CD4-positive, alpha-beta T cell (primary cell): Measurements from ENCODE around the gene PUM2. TPM values are rescaled to one million over a fixed set of nuclear protein-coding genes. Genes with fewer than 3 reads are reported as not detected.

Source experiments
- ATAC-seq: fragments of 200-7000 bp; cut with Tn5 transposase; one replicate; pipeline ENCODE4 v1.10.0; 2022; ENCODE audit warnings: mild to moderate bottlenecking; ENCODE audit not compliant: poor library complexity
- CTCF ChIA-PET: fragments of 350-600 bp; sonication (Branson Sonifier 250); formaldehyde crosslinking; loops from one replicate; lab custom pipeline; 2021; ENCODE audit warnings: antibody characterized with exemption, inconsistent platforms; lab: Charles Lee
- POLR2A ChIA-PET: fragments of 350-600 bp; sonication (Branson Sonifier 250); formaldehyde crosslinking; loops from one replicate; lab custom pipeline; 2021; ENCODE audit warnings: antibody characterized with exemption, inconsistent platforms; lab: Charles Lee
- DNase-seq, 14 experiments: peaks; one replicate each; pipeline ENCODE4 v3.0.0-alpha.2; 2013 to 2020; ENCODE audit warnings: mixed read lengths in 2 of 14
- H3K27ac ChIP-seq, 2 donors: one replicate each; pipeline versions ENCODE4 v1.5.1 to v1.7.0; 2013; ENCODE audit warnings: low read length in 2 of 2, low read depth in 1 of 2, mild to moderate bottlenecking in 1 of 2
- H3K27me3 ChIP-seq, 2 experiments: 1 replicate in 1 of 2; 2 replicates in 1 of 2; pipeline versions ENCODE4 v1.6.1 to v1.7.0; 2013; ENCODE audit warnings: low read length in 2 of 2, control low read depth in 1 of 2, mild to moderate bottlenecking in 1 of 2, moderate library complexity in 1 of 2; ENCODE audit not compliant: insufficient read depth in 2 of 2, control insufficient read depth in 1 of 2
- H3K36me3 ChIP-seq: one replicate; pipeline ENCODE4 v1.6.1; 2013; ENCODE audit warnings: low read length, control low read depth; ENCODE audit not compliant: insufficient read depth
- H3K4me1 ChIP-seq: one replicate; pipeline ENCODE4 v1.6.1; 2013; ENCODE audit warnings: low read length, control low read depth; ENCODE audit not compliant: insufficient read depth
- H3K4me3 ChIP-seq: one replicate; pipeline ENCODE4 v1.5.1; 2013; ENCODE audit warnings: mild to moderate bottlenecking, low read length, moderate library complexity
- H3K9me3 ChIP-seq, 2 experiments: 1 replicate in 1 of 2; 2 replicates in 1 of 2; pipeline versions ENCODE4 v1.6.1 to v1.7.0; 2013; ENCODE audit warnings: low read length in 2 of 2, mild to moderate bottlenecking in 2 of 2, control low read depth in 1 of 2, moderate library complexity in 1 of 2; ENCODE audit not compliant: control insufficient read depth in 1 of 2, insufficient read depth in 1 of 2
- H3K27ac Mint-ChIP-seq: one replicate; pipeline ENCODE4 v1.8.0; 2020; ENCODE audit warnings: mixed read lengths
- H3K27me3 Mint-ChIP-seq: one replicate; pipeline ENCODE4 v1.8.0; 2021; ENCODE audit warnings: mixed read lengths
- H3K36me3 Mint-ChIP-seq: one replicate; pipeline ENCODE4 v1.8.0; 2021; ENCODE audit warnings: low read depth, mixed read lengths
- H3K4me1 Mint-ChIP-seq: one replicate; pipeline ENCODE4 v1.8.0; 2021; ENCODE audit warnings: low read depth, mixed read lengths
- H3K4me3 Mint-ChIP-seq: one replicate; pipeline ENCODE4 v1.8.0; 2020; ENCODE audit warnings: mild to moderate bottlenecking, mixed read lengths
- H3K9me3 Mint-ChIP-seq: one replicate; pipeline ENCODE4 v1.8.0; 2020; ENCODE audit warnings: mixed read lengths
- intact Hi-C, 2 experiments: fragments of 100-400 bp; cut with DNase I in 1 of 2; cut with micrococcal nuclease in 1 of 2; formaldehyde crosslinking; loops; one replicate each; pipeline versions ENCODE4 v1.15.1 to v1.9.0; 2023 to 2025; cut with DNase I, micrococcal nuclease
- total RNA-seq, 174 experiments: library from RNA in 2 of 174; stranded (reverse) in 2 of 174; gene quantifications; one replicate each; pipeline ENCODE4 v1.2.3 and lab custom pipeline; 2021 to 2026
- TF ChIP-seq, protein P1 (sequence below): fragments of 200-600 bp; IDR thresholded peaks from one replicate; pipeline ENCODE4 v1.8.0; 2022; ENCODE audit warnings: antibody characterized with exemption, mild to moderate bottlenecking

Gene PUM2
- total RNA-seq, 2 experiments from 2014 or later, result 94.9 to 95.4 TPM

GRCh38 chr2:20231159-20231558, 119.5 kb downstream of the PUM2 start:
- ATAC-seq, result no peak
- H3K27me3 ChIP-seq, result peaks cover 12 to 16% of the 10 kb centered on the region in 2 experiments
- H3K9me3 ChIP-seq, result peaks cover 0 to 2% of the 10 kb centered on the region in 2 experiments
- H3K27ac ChIP-seq, result no peak overlapping the region
- H3K4me1 Mint-ChIP-seq, result no peaks in the 10 kb centered on the region
- ChIA-PET POLR2A (no interaction called here), CTCF (no interaction called here)
- intact Hi-C loops, result no loop called here
- H3K4me3 Mint-ChIP-seq, result no peak overlapping the region
- TF ChIP-seq, protein P1, sequence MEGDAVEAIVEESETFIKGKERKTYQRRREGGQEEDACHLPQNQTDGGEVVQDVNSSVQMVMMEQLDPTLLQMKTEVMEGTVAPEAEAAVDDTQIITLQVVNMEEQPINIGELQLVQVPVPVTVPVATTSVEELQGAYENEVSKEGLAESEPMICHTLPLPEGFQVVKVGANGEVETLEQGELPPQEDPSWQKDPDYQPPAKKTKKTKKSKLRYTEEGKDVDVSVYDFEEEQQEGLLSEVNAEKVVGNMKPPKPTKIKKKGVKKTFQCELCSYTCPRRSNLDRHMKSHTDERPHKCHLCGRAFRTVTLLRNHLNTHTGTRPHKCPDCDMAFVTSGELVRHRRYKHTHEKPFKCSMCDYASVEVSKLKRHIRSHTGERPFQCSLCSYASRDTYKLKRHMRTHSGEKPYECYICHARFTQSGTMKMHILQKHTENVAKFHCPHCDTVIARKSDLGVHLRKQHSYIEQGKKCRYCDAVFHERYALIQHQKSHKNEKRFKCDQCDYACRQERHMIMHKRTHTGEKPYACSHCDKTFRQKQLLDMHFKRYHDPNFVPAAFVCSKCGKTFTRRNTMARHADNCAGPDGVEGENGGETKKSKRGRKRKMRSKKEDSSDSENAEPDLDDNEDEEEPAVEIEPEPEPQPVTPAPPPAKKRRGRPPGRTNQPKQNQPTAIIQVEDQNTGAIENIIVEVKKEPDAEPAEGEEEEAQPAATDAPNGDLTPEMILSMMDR, result no peak
- H3K4me3 ChIP-seq, result no peak overlapping the region
- H3K9me3 Mint-ChIP-seq, result no peaks in the 10 kb centered on the region
- H3K4me1 ChIP-seq, result no peaks in the 10 kb centered on the region
- DNase-seq, result no peak
- no peaks in the 10 kb centered on the region for H3K36me3 ChIP-seq
- peaks cover 44% of the 10 kb centered on the region for H3K27me3 Mint-ChIP-seq
- no peak overlapping the region for H3K27ac Mint-ChIP-seq
- H3K36me3 Mint-ChIP-seq, result no peaks in the 10 kb centered on the region

DNA sequence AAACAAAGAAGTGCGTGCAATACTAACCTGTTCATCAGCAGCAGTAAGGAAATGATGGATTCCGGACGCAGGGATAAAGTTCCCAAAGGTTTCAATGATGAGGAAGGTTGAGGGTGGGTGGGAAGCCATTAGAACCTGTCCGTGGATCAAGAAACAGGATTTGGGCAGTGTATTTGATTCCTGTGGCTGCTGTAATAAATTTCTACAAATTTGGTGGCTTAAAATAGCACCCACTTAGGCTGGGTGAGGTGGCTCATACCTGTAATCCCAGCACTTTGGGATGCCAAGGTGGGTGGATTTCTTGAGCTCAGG, 120.6 kb downstream of the PUM2 start:
- TF ChIP-seq, protein P1, result no peak
- Histone ChIP-seq H3K36me3 (no peaks in the 10 kb centered on the region), H3K4me1 (peaks cover 6% of the 10 kb centered on the region), H3K27ac (no peak overlapping the region), H3K27me3 (peaks cover 16 to 25% of the 10 kb centered on the region in 2 experiments), H3K4me3 (no peak overlapping the region), H3K9me3 (peaks cover 0 to 7% of the 10 kb centered on the region in 2 experiments)
- Mint-ChIP-seq H3K27ac (no peak overlapping the region), H3K4me3 (no peak overlapping the region), H3K36me3 (no peaks in the 10 kb centered on the region), H3K4me1 (no peaks in the 10 kb centered on the region), H3K27me3 (peaks cover 45% of the 10 kb centered on the region), H3K9me3 (no peaks in the 10 kb centered on the region)
- ATAC-seq, result no peak
- no peak for DNase-seq
- ChIA-PET CTCF (no interaction called here), POLR2A (no interaction called here)
- intact Hi-C loops, result no loop called here

DNA sequence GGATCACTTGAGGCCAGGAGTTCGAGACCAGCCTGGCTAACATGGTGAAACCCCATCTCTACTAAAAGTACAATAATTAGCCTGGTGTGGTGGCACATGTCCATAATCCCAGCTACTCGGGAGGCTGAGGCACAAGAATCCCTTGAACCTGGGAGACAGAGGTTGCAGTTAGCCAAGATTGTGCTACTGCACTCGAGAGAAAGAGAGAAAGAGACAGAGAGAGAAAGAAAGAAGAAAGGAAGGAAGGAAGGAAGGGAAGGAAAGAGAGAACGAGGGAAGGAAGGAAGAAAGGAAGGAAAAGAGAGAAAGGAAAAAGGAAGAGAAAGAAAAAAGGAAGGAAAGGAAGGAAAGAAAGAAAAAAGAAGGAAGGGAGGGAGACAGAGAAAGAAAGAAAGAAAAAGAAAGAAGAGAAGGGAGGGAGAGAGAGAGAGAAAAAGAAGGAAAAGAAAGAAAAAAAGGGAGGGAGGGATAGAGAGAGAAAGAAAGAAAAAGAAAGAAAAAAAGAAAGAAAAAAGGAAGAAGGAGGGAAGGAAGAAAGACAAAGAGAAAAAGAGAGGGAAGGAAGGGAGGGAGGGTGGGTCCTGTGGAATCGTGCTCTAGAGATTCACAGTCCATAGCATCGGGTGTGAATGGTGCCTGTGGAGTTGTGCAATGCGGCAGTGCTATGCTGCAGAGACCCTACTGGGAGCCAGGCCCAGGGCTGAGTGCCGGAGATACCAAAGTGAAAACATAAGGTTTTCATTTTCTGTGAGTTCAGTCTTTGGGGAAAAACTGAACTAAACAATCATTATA, 121.1 kb downstream of the PUM2 start:
- Mint-ChIP-seq H3K27me3 (peaks cover 42% of the 10 kb centered on the region), H3K4me3 (no peak overlapping the region), H3K9me3 (no peaks in the 10 kb centered on the region), H3K27ac (no peak overlapping the region), H3K36me3 (no peaks in the 10 kb centered on the region), H3K4me1 (no peaks in the 10 kb centered on the region)
- no peak overlapping the region for H3K27ac ChIP-seq
- H3K4me1 ChIP-seq, result peaks cover 6% of the 10 kb centered on the region
- POLR2A ChIA-PET, result no interaction called here
- H3K36me3 ChIP-seq, result no peaks in the 10 kb centered on the region
- peaks cover 0 to 7% of the 10 kb centered on the region in 2 experiments for H3K9me3 ChIP-seq
- DNase-seq (no peak), ATAC-seq (no peak)
- H3K27me3 ChIP-seq, result peaks cover 16 to 26% of the 10 kb centered on the region in 2 experiments
- H3K4me3 ChIP-seq, result no peak overlapping the region
- intact Hi-C loops, result no loop called here
- TF ChIP-seq, protein P1, result no peak
- CTCF ChIA-PET, result no interaction called here
